Mucosa of gallbladder (tissue), 1 donor: ENCODE results near the gene CHST11. TPM values are rescaled to one million over a fixed set of nuclear protein-coding genes. Genes with fewer than 3 reads are reported as not detected.

Source experiments
- DNase-seq: peaks from one replicate; pipeline ENCODE4 v3.0.0-alpha.2; 2020; ENCODE audit warnings: low spot score
- total RNA-seq: library from RNA; stranded (reverse); gene quantifications from one replicate; pipeline ENCODE4 v1.2.1, GENCODE V29; 2021
- donor health status: DM: no; HTN: no; CAD: no.

CHST11 gene
- total RNA-seq, 1 donor from 2014 or later = 16.7 TPM

- DNase-seq = no peak
These were observed 171.5 kb downstream of the CHST11 start for GRCh38 chr12:104627990-104628830.

- DNase-seq = no peak
These were observed 172.0 kb downstream of the CHST11 start for GRCh38 chr12:104628831-104629135.

DNA sequence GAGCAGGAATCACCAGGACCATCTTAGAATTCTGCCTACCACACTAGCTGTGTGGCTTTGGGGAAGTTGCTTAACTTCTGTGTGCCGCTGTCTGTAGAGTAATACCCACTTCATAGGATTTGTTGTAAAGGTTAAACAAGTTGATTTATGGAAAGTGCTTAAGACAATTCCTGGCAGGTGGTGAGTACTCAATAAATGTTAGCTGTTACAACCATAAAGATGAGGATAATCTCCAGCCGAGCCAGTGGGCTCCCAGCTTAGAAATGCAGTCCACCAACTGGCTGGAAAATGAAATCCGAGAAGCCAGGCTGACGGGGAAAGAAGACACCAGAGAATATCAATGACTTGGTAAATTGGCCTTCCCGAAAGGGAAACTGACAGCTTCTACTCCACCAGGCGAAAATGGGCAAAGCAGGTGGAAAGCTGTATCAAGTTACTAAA is 173.5 kb downstream of the CHST11 start:
- DNase-seq = no peak

DNA sequence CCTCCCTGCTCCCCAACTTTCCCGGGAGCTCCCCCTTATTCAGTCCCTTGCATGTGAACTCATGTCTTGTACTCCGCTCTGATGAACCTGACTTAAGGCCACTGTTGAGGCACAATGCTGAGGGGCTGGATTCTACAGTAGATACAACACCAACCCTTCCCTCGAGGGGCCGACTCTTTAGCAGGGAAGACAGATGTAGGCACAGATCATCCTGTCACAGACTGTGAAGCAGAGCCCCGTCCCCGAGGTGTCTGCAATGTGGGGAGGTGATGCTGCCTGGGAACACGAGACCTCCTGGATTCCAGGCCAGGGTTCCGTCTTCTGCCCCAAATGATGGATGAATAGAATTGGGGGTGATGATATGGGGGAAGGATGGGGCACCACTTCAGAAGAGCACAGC is 175.1 kb downstream of the CHST11 start:
- no peak for DNase-seq

DNA sequence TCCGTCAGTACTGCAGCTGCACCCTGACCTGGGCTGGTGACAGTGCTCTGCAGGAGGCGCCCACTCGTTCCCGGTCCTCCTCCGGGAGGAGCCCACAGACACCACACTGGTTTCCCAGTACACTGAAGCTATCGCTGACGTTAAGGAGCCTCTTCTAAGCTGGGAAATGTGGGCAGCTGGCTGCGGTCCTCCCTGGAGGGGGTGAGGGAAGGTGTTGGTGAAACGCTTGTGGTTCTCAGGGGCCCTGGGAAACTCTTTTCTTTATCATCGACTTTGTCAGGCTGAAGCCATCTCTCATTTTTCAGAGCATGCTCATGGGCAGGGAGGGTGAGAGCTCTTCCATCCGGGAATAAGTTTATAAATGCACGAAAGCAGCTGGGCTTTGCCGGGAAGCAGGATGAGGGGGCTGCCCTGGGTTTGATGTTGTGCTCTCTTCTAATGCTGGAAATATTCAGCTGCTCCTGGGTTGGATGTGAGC is 176.0 kb downstream of the CHST11 start:
- DNase-seq = no peak

- no peak for DNase-seq
These were observed 177.3 kb downstream of the CHST11 start for GRCh38 chr12:104634044-104634443.

GRCh38 chr12:104634852-104635251 is 178.1 kb downstream of the CHST11 start:
- no peak for DNase-seq

DNA sequence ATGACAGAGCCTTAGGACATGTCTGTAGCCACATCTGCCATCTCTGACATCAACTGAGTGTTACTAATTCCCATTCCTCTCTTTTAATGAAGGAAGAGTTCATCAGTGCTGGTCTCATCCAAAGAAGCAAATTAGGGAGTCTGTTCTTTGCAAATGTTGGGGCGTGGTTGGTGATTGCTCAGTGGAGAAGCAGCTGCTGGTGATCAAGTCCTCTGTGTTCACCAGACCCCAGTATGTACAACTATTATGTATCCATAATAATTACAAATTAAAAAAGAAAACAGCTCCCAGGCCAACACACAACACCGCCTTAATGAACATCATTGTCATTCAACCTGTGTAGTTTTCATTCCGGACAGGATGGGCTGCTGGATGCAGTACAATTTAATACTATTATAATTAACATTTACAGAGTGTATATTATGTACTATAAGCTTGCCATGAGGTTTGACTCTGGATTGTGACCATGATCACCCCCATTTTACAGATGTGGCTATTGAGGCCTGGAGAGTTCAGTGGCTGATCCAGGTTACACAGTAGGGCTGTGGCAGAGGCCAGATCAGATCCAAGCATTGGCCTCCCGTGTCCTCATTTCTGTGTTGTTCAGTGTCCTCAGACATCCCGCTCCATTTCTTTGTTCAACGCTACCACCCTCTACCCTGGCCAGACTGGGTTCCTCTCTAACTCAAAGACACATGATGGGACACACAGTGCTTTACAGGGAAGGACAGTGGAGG is 179.0 kb downstream of the CHST11 start:
- DNase-seq = no peak

DNA sequence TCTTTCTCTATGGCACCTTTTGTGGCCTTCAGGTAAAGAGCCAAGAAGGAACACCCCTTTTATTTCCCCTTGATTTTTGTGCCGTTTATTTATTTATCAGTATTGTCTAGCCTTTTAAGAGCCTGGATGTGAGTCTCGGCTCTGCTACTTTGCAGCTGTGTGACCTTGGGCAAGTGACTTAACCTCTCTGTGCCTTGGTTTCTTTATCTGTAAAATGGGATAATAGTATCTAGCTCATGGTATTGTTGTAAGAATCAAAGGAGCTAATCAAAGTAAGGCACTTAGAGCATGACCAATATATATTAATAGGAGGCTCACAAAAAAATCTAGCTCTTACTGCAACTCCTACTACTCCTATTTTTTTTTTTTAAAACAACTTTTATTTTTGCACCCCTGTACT is 179.7 kb downstream of the CHST11 start:
- no peak for DNase-seq

GRCh38 chr12:104637604-104638003 is 180.9 kb downstream of the CHST11 start:
- DNase-seq = no peak

GRCh38 chr12:104638218-104638850 is 181.6 kb downstream of the CHST11 start:
- no peak for DNase-seq

- no peak for DNase-seq
These were observed 182.1 kb downstream of the CHST11 start for GRCh38 chr12:104638851-104639240.

GRCh38 chr12:104640956-104641355 is 184.2 kb downstream of the CHST11 start:
- no peak for DNase-seq

GRCh38 chr12:104641862-104642261 is 185.1 kb downstream of the CHST11 start:
- no peak for DNase-seq

GRCh38 chr12:104643093-104643818 is 186.5 kb downstream of the CHST11 start:
- no peak for DNase-seq

DNA sequence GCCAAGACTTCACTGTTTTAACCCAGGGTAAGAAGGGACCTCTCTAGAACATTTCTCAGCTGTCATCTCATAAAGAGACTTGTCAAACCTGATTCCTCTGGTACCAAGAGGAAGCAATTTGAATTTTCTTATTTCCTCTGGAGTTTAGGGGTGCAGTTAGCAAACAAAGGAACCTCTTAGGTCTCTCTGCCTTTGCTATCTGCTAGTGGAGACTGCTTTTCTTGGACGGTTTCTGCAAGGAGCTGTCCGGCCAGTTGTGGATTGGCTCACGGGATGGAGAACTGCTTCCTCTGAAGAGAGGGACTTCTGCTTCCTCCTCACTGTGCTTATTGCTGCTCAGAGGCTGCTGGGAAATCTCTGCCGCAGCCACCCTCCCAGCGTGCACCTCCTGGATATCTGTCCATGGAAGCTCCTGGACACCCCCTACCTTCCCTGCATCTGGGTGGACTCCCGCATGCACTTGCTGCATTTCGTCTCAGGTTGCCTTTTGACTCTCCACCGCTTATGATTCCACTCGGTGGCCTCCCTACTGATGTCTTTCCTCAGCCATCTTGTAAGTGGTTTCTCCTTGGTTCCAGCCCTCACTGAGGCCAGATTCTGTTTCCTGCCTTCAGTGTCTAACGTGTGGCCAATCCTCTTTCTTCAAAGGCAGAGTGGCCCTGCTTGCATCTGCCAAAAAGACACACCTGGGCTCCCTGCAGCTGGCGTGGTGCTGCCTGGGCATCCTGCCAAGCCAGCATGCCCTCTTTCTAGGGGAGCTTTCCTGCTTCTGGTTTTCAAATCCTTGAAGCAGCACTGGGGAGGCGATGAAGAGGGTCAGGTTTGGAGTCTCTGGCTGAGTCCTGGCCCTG is 187.3 kb downstream of the CHST11 start:
- DNase-seq = no peak

DNA sequence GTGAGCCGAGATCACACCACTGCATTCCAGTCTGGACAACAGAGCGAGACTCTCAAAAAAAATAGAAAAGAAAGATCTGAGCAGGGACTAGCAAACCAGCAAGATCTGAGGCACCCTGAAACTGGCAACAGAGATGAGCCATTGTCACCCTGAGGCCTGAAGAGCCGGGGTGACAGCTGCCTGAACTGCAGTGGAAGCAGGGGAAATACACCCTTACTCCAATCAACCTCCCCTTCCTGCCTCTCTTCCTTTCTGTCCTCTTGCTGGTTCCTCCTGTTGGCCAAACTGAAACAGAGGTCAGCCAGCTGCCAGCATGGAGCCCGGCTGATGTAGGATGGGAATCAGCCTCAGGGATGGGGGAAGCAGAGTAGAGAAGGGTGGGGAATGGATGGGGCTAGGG is 192.0 kb downstream of the CHST11 start:
- no peak for DNase-seq

- no peak for DNase-seq
These were observed 192.6 kb downstream of the CHST11 start for GRCh38 chr12:104649217-104649824.

DNA sequence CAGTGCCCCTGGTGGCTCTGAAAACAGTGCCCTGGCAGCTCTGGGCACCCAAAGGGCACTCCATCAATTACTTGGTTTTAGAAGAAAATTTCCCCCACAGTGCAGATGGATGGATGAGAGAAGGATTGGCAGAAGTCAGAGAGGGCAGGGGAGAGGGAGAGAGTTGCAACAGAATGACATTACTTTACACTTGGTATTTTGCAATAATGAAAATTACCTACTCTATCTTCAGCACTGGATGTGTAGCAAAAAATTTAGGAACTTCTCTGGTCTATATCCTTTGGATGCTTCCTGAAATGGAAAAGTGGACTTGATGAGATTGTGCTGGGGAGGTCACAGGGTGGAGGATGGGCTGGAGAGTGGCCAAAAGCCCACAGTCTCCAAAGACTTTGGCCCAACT is 193.2 kb downstream of the CHST11 start:
- DNase-seq = no peak

GRCh38 chr12:104650541-104650940 is 193.8 kb downstream of the CHST11 start:
- DNase-seq = no peak

DNA sequence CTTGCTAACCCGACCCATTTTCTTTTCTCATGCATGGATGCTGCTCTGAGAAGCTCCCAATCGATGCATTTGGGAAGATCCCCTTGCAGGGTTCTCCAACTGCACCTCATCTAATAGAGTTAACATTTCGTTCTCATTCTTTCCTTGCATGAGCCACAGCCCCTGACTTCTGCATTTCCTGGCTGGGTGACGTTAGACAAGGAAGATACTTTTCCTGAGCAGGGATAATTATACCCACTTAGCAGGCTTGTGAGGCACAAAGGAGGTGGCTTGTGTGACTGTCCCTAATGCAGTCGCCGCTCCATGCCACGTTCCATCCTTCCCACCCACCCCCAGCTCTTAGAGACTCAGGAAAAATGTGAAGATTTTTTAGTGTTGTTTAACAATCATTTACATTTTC is 195.1 kb downstream of the CHST11 start:
- no peak for DNase-seq
